ENCODE data around the gene VPS33B.
A peak's percentile ranks its signal among the peaks of the same experiment; 100 is the strongest.

The VPS33B gene

DNA sequence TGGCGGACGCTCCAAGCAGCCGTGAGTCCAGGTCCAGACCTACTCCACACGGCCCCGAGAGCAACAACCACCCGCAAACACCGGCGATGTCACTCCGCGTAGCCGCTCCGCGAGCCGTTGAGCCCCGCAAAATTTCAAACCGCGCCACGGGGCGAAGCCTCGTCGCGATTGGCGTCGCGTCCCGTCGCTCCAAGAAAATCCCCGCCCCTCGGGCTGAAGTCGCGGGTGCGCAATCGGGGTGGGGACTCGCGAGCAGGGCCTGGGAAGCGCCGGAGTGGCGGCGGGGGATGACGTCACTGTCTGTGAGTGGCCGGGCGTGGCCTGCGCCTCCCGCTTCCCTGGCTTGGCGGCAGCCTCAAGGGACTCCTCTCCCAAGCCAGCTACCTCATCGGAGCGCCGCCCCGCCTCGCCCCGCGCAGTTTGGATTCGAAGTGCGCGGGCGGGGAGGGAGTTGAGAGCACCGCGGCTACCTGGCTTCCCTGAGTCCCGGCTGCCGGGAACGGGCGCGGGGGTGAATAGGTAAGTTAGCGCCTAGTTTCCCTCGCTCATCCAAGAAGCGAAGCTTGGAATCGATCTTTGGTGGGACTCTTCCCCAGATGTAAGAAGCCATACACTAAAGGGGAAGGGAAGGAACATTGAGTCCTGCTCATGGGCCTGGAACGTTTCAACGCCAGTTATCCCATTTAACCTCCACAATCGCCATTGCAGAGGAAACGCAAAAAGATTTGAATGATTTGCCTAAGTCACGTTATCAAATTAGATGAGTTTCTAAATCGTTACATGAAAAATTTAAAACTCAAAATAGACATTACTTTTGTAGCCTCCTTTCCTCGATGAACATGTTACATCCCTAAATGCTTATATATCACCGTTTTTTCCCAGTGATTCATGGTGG lies 27.7 kb downstream of the VPS33B start, which contains the start of gene PRC1:
TSS of gene PRC1 (minus strand) at position 119 of the 895 bp plus-strand sequence. CDS start at position 1, 118 bp downstream.
- Histone ChIP-seq H3K36me3 (ENCODE audit: control insufficient read depth in 4 of 4, insufficient read depth in 4 of 4, low read length in 3 of 4) (peaks cover 3 to 21% (median 18%) of the 10 kb centered on the region in 4 experiments), H3K27me3 (replicated peaks in 2 of 5; ENCODE audit: control insufficient read depth in 4 of 5, insufficient read depth in 5 of 5, low read length in 4 of 5) (no peaks in the 10 kb centered on the region), H3K27ac (ENCODE audit: insufficient read depth in 1 of 2, low read depth in 1 of 2, low read length in 2 of 2, poor library complexity in 1 of 2, severe bottlenecking in 2 of 2) (peak within 1 kb of the TSS; percentile 68 to 85), H3K4me1 (ENCODE audit: control extremely low read depth in 1 of 4, control insufficient read depth in 4 of 4, insufficient read depth in 4 of 4, low read length in 3 of 4) (peaks cover 10 to 30% (median 15%) of the 10 kb centered on the region in 4 experiments), H3K9me3 (ENCODE audit: control extremely low read depth in 1 of 5, control insufficient read depth in 4 of 5, insufficient read depth in 2 of 5, low read depth in 1 of 5, low read length in 4 of 5) (no peaks in the 10 kb centered on the region), H3K4me3 (ENCODE audit: control insufficient read depth in 1 of 7, extremely low read depth in 1 of 7, insufficient read depth in 4 of 7, low read depth in 2 of 7, low read length in 6 of 7) (peak within 1 kb of the TSS; percentile 90 to 100 (median 98))
- DNase-seq: peak; percentile 96 to 99 (median 98)
- under 1% methylated on average over 65 of the region's 75 CpGs for WGBS (ENCODE audit: insufficient coverage)
- CTCF ChIA-PET: no interaction called here
- POLR2A ChIA-PET: interaction anchor here (1.0 kb wide), 2 partner anchors 27 to 38 kb away, joined by 3 read pairs; no protein-coding TSS in a partner anchor

DNA sequence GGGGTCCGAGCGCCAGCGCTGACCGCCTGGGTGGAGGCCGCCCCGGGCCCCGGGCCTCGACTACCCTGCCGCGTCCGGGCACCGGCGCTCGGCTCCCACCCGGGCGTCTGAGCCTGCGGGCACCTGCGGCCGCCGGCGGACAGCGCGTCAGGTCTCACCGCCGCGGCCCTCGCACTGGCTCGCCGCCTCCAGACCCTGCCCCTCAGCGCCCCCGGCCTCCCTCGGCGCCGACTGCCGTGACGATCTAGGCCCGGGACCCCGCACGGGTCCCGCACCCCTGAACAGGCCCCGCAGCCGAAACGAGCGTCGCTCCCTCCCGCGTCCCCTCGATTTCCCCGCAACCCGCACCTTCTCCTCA lies 28.4 kb downstream of the VPS33B start:
- no peaks in the 10 kb centered on the region for H3K9me3 ChIP-seq (ENCODE audit: control extremely low read depth in 1 of 5, control insufficient read depth in 4 of 5, insufficient read depth in 2 of 5, low read depth in 1 of 5, low read length in 4 of 5)
- no peak for DNase-seq
- H3K27ac ChIP-seq (ENCODE audit: insufficient read depth in 1 of 2, low read depth in 1 of 2, low read length in 2 of 2, poor library complexity in 1 of 2, severe bottlenecking in 2 of 2): peak overlapping the region; percentile 68 to 85
- peaks cover 10 to 36% (median 18%) of the 10 kb centered on the region in 4 experiments for H3K4me1 ChIP-seq (ENCODE audit: control extremely low read depth in 1 of 4, control insufficient read depth in 4 of 4, insufficient read depth in 4 of 4, low read length in 3 of 4)
- H3K27me3 ChIP-seq (replicated peaks in 2 of 5; ENCODE audit: control insufficient read depth in 4 of 5, insufficient read depth in 5 of 5, low read length in 4 of 5): no peaks in the 10 kb centered on the region
- CTCF ChIA-PET: no interaction called here
- H3K36me3 ChIP-seq (ENCODE audit: control insufficient read depth in 4 of 4, insufficient read depth in 4 of 4, low read length in 3 of 4): peaks cover 0 to 16% (median 14%) of the 10 kb centered on the region in 4 experiments
- H3K4me3 ChIP-seq (ENCODE audit: control insufficient read depth in 1 of 7, extremely low read depth in 1 of 7, insufficient read depth in 4 of 7, low read depth in 2 of 7, low read length in 6 of 7): peak overlapping the region; percentile 90 to 100 (median 98)
- POLR2A ChIA-PET: interaction anchor here (1.0 kb wide), 2 partner anchors 28 to 37 kb away, joined by 3 read pairs; no protein-coding TSS in a partner anchor
- 0% methylated on average over 49 of the region's 50 CpGs for WGBS (ENCODE audit: insufficient coverage)

DNA sequence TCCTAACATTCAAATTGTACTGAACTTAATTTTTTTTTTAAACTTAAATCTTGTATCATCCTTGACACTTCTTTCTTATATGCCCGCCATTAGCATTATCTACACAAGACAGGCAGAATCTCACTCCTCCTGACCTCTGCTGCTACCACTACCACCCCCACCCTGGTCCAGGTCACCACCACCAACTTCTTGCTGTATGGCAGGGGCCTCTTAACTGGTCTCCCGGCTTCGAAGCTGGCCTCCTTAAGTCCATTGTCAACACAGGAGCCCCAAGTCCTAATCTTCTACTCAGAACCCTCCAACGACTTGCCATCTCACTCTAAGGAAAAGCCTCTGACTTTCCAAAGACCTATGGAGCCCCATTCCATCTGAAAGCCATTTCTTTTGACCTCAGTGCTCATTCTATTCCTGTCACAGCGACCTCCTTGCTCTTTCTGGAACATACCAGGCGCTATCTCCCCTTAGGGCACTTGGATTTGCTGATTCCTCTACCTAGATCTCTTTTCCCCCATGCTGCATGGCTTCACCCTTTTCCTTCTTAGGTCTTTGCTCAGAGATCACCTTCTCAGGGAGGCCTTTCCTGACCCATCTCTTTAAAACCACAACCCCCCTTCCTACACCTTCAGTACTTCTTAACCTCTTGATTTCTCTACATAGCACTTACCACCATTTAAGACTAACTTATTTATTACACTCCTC lies 30.7 kb downstream of the VPS33B start:
- POLR2A ChIA-PET: no interaction called here
- peaks cover 20 to 58% (median 34%) of the 10 kb centered on the region in 4 experiments for H3K4me1 ChIP-seq (ENCODE audit: control extremely low read depth in 1 of 4, control insufficient read depth in 4 of 4, insufficient read depth in 4 of 4, low read length in 3 of 4)
- H3K9me3 ChIP-seq (ENCODE audit: control extremely low read depth in 1 of 5, control insufficient read depth in 4 of 5, insufficient read depth in 2 of 5, low read depth in 1 of 5, low read length in 4 of 5): no peaks in the 10 kb centered on the region
- no peak overlapping the region for H3K4me3 ChIP-seq (ENCODE audit: control insufficient read depth in 1 of 7, extremely low read depth in 1 of 7, insufficient read depth in 4 of 7, low read depth in 2 of 7, low read length in 6 of 7)
- H3K27ac ChIP-seq (ENCODE audit: insufficient read depth in 1 of 2, low read depth in 1 of 2, low read length in 2 of 2, poor library complexity in 1 of 2, severe bottlenecking in 2 of 2): peak overlapping the region in 1 of 2 experiments; percentile 26
- no peak for DNase-seq
- WGBS (ENCODE audit: insufficient coverage): 97% methylated on average over 6 of the region's 6 CpGs
- no peaks in the 10 kb centered on the region for H3K27me3 ChIP-seq (replicated peaks in 2 of 5; ENCODE audit: control insufficient read depth in 4 of 5, insufficient read depth in 5 of 5, low read length in 4 of 5)
- no peaks in the 10 kb centered on the region for H3K36me3 ChIP-seq (ENCODE audit: control insufficient read depth in 4 of 4, insufficient read depth in 4 of 4, low read length in 3 of 4)
- CTCF ChIA-PET: no interaction called here

DNA sequence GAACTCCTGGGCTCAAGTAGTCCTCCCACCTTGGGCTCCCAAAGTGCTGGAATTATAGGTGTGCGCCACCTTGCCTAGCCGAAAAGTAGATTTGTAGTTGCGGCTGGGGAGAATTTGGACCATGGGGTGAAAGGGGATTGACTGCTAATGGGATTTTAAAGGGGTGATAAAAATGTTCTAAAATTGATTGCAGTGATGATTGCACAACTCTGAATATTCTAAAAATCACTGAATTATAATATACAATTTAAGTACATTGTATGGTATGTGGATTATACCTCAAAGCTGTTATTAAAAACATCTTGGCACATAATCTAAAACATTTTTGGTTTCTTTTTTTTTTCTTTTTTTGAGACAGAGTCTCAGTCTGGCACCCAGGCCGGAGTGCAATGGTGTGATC lies 31.9 kb downstream of the VPS33B start:
- POLR2A ChIA-PET: no interaction called here
- Histone ChIP-seq H3K4me1 (ENCODE audit: control extremely low read depth in 1 of 4, control insufficient read depth in 4 of 4, insufficient read depth in 4 of 4, low read length in 3 of 4) (peaks cover 20 to 55% (median 33%) of the 10 kb centered on the region in 4 experiments), H3K4me3 (ENCODE audit: control insufficient read depth in 1 of 7, extremely low read depth in 1 of 7, insufficient read depth in 4 of 7, low read depth in 2 of 7, low read length in 6 of 7) (no peak overlapping the region), H3K36me3 (ENCODE audit: control insufficient read depth in 4 of 4, insufficient read depth in 4 of 4, low read length in 3 of 4) (no peaks in the 10 kb centered on the region), H3K27me3 (replicated peaks in 2 of 5; ENCODE audit: control insufficient read depth in 4 of 5, insufficient read depth in 5 of 5, low read length in 4 of 5) (no peaks in the 10 kb centered on the region), H3K27ac (ENCODE audit: insufficient read depth in 1 of 2, low read depth in 1 of 2, low read length in 2 of 2, poor library complexity in 1 of 2, severe bottlenecking in 2 of 2) (no peak overlapping the region), H3K9me3 (ENCODE audit: control extremely low read depth in 1 of 5, control insufficient read depth in 4 of 5, insufficient read depth in 2 of 5, low read depth in 1 of 5, low read length in 4 of 5) (no peaks in the 10 kb centered on the region)
- CTCF ChIA-PET: no interaction called here
- WGBS (ENCODE audit: insufficient coverage): 100% methylated on average over 2 of the region's 4 CpGs
- DNase-seq: no peak

DNA sequence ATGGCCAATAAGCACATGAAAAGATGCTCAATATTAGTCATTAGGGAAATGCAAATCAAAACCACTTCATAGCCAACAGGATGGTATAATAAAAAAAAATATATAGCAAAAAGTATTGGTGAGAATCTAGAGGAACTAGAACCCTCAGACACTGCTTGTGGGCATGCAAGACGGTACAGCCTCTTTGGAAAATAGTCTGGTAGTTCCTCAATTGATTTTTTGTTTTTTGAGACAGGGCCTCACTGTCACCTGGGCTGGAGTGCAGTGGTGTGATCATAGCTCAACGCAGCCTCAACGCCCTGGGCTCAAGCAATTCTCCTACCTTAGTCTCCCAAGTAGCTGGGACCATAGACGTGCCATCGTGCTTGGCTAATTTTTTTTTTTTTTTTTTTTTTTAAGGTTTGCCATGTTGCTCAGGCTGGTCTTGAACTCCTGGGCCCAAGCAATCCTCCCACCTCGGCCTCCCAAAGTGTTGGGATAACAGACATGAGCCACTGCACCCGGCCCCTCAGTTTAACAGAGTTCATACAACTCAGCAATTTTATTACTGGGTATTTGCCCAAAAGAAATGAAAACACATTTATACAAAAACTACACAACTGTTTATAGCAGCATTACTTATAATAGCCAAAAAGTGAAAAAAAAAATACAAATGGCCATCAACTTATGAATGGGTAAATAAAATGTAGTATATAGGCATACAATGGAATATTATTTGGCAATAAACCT lies 33.2 kb downstream of the VPS33B start:
- Histone ChIP-seq H3K9me3 (ENCODE audit: control extremely low read depth in 1 of 5, control insufficient read depth in 4 of 5, insufficient read depth in 2 of 5, low read depth in 1 of 5, low read length in 4 of 5) (no peaks in the 10 kb centered on the region), H3K27me3 (replicated peaks in 2 of 5; ENCODE audit: control insufficient read depth in 4 of 5, insufficient read depth in 5 of 5, low read length in 4 of 5) (no peaks in the 10 kb centered on the region), H3K4me1 (ENCODE audit: control extremely low read depth in 1 of 4, control insufficient read depth in 4 of 4, insufficient read depth in 4 of 4, low read length in 3 of 4) (peaks cover 13 to 49% (median 28%) of the 10 kb centered on the region in 4 experiments), H3K4me3 (ENCODE audit: control insufficient read depth in 1 of 7, extremely low read depth in 1 of 7, insufficient read depth in 4 of 7, low read depth in 2 of 7, low read length in 6 of 7) (peak overlapping the region in 3 of 7 experiments; percentile 4 to 63 (median 15)), H3K27ac (ENCODE audit: insufficient read depth in 1 of 2, low read depth in 1 of 2, low read length in 2 of 2, poor library complexity in 1 of 2, severe bottlenecking in 2 of 2) (no peak overlapping the region), H3K36me3 (ENCODE audit: control insufficient read depth in 4 of 4, insufficient read depth in 4 of 4, low read length in 3 of 4) (peaks cover 0 to 4% (median 1%) of the 10 kb centered on the region in 4 experiments)
- DNase-seq: peak in 2 of 3 donors; percentile 48 to 69
- CTCF ChIA-PET: interaction anchor here (1.8 kb wide), 1 partner anchor 59 kb away, joined by 5 read pairs; no protein-coding TSS in a partner anchor
- POLR2A ChIA-PET: interaction anchor here (0.7 kb wide), 1 partner anchor 22 kb away, joined by 8 read pairs; no protein-coding TSS in a partner anchor
- WGBS (ENCODE audit: insufficient coverage): 67% methylated on average over 3 of the region's 7 CpGs

DNA sequence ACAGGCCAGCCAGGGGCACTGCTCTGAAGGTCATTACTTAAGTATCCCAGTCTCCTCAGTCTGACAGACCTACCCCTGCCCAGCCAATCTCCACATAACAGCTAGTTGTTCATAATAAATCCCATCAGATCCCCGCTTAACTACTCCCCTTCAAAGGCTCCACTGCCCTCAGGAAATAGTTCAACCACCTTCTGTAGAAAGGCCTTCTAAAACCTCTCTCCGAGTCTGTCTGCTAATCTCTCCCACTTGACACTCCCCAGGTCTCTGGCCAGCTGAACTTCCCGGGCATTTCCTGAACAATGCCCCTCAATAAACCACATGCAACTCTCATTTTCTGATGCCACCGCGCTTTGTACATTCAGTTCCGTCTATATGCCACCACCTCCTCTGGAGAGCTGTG lies 34.1 kb downstream of the VPS33B start:
- Histone ChIP-seq H3K27me3 (replicated peaks in 2 of 5; ENCODE audit: control insufficient read depth in 4 of 5, insufficient read depth in 5 of 5, low read length in 4 of 5) (no peaks in the 10 kb centered on the region), H3K4me3 (ENCODE audit: control insufficient read depth in 1 of 7, extremely low read depth in 1 of 7, insufficient read depth in 4 of 7, low read depth in 2 of 7, low read length in 6 of 7) (peak overlapping the region in 5 of 7 experiments; percentile 8 to 63 (median 26)), H3K9me3 (ENCODE audit: control extremely low read depth in 1 of 5, control insufficient read depth in 4 of 5, insufficient read depth in 2 of 5, low read depth in 1 of 5, low read length in 4 of 5) (no peaks in the 10 kb centered on the region), H3K27ac (ENCODE audit: insufficient read depth in 1 of 2, low read depth in 1 of 2, low read length in 2 of 2, poor library complexity in 1 of 2, severe bottlenecking in 2 of 2) (peak overlapping the region in 1 of 2 experiments; percentile 27), H3K4me1 (ENCODE audit: control extremely low read depth in 1 of 4, control insufficient read depth in 4 of 4, insufficient read depth in 4 of 4, low read length in 3 of 4) (peaks cover 11 to 46% (median 26%) of the 10 kb centered on the region in 4 experiments), H3K36me3 (ENCODE audit: control insufficient read depth in 4 of 4, insufficient read depth in 4 of 4, low read length in 3 of 4) (peaks cover 3 to 12% (median 8%) of the 10 kb centered on the region in 4 experiments)
- POLR2A ChIA-PET: no interaction called here
- 12% methylated on average over 6 of the region's 6 CpGs for WGBS (ENCODE audit: insufficient coverage)
- DNase-seq: peak in 2 of 3 donors; percentile 22 to 53
- CTCF ChIA-PET: interaction anchor here (1.0 to 1.8 kb wide), 3 partner anchors 32 to 60 kb away, joined by 4 to 7 read pairs (median 5); no protein-coding TSS in a partner anchor
